Endodermal cell (in vitro differentiated cells): Measurements from ENCODE around the gene CLECL1. TPM values are rescaled to one million over a fixed set of nuclear protein-coding genes. Genes with fewer than 3 reads are reported as not detected.

Experiments
- DNase-seq: peaks from one replicate; pipeline ENCODE4 v3.0.0-alpha.2; 2017
- H3K27ac ChIP-seq: 2 replicates; pipeline ENCODE4 v1.5.1; 2013; ENCODE audit warnings: mild to moderate bottlenecking, low read depth, low read length, moderate library complexity
- H3K27me3 ChIP-seq: 2 replicates; pipeline ENCODE4 v1.6.1; 2013; ENCODE audit warnings: mild to moderate bottlenecking, low read length, moderate library complexity; ENCODE audit not compliant: insufficient read depth, control insufficient read depth, poor library complexity, severe bottlenecking
- H3K36me3 ChIP-seq: 2 replicates; pipeline ENCODE4 v1.7.0; 2013; ENCODE audit warnings: mild to moderate bottlenecking, low read length, moderate library complexity; ENCODE audit not compliant: control insufficient read depth, insufficient read depth
- H3K4me1 ChIP-seq: one replicate; pipeline ENCODE4 v1.7.0; 2013; ENCODE audit warnings: low read length; ENCODE audit not compliant: control insufficient read depth, insufficient read depth
- H3K4me3 ChIP-seq: 2 replicates; pipeline ENCODE4 v1.5.1; 2013; ENCODE audit warnings: mild to moderate bottlenecking, low read length, moderate library complexity
- H3K9ac ChIP-seq: 2 replicates; pipeline ENCODE4 v1.6.1; 2013; ENCODE audit warnings: mild to moderate bottlenecking, low read length, moderate library complexity; ENCODE audit not compliant: poor library complexity, severe bottlenecking; ENCODE audit errors: extremely low read depth
- H3K9me3 ChIP-seq: 2 replicates; pipeline ENCODE4 v1.6.1; 2013; ENCODE audit warnings: mild to moderate bottlenecking, low read length, moderate library complexity; ENCODE audit not compliant: control insufficient read depth
- H3K27ac Mint-ChIP-seq: 2 replicates; pipeline ENCODE4 v1.8.0; 2020; ENCODE audit warnings: mixed read lengths
- H3K27me3 Mint-ChIP-seq: 2 replicates; pipeline ENCODE4 v1.8.0; 2021; ENCODE audit warnings: mild to moderate bottlenecking, mixed read lengths; ENCODE audit not compliant: insufficient read depth
- H3K36me3 Mint-ChIP-seq: 2 replicates; pipeline ENCODE4 v1.8.0; 2020; ENCODE audit warnings: low read depth, mixed read lengths
- H3K4me1 Mint-ChIP-seq: 2 replicates; pipeline ENCODE4 v1.8.0; 2020; ENCODE audit warnings: mixed read lengths
- H3K4me3 Mint-ChIP-seq: 2 replicates; pipeline ENCODE4 v1.8.0; 2020; ENCODE audit warnings: mild to moderate bottlenecking, moderate library complexity, mixed read lengths
- H3K9me3 Mint-ChIP-seq: 2 replicates; pipeline ENCODE4 v1.8.0; 2020; ENCODE audit warnings: mild to moderate bottlenecking, mixed read lengths
- CTCF ChIP-seq: fragments of 200-600 bp; sonication (generic); conservative IDR thresholded peaks from 2 replicates; pipeline ENCODE4 v1.5.0; 2021; ENCODE audit warnings: antibody characterized with exemption, mild to moderate bottlenecking
- WGBS, 2 experiments: methylation state at CpG; one replicate each; pipeline versions ENCODE4 v1.1.5 to v1.1.7; 2013; ENCODE audit warnings: missing lambda C conversion rate in 2 of 2, mixed read lengths in 1 of 2; ENCODE audit not compliant: insufficient coverage in 1 of 2, insufficient read length in 1 of 2; 5-methylcytosine and 5-hydroxymethylcytosine counted together
- total RNA-seq, 2 donors: library from RNA; stranded (reverse); fragmentation: NEBNext Ultra II Directional in 1 of 2; extraction: Animal tissue kit (Norgen Biotek cat#: 25700) in 1 of 2; gene quantifications; 2 replicates in 1 of 2; 3 replicates in 1 of 2; pipeline ENCODE4 v1.2.1, GENCODE V29; 2021

CLECL1 gene
- total RNA-seq, 2 donors from 2014 or later: not detected

GRCh38 chr12:9760120-9760519 is 27.2 kb upstream of the CLECL1 start:
- no peaks in the 10 kb centered on the region for H3K27me3 ChIP-seq
- Mint-ChIP-seq H3K4me1 (peaks cover 2% of the 10 kb centered on the region), H3K4me3 (no peak overlapping the region), H3K9me3 (no peaks in the 10 kb centered on the region), H3K27me3 (no peaks in the 10 kb centered on the region), H3K36me3 (no peaks in the 10 kb centered on the region), H3K27ac (no peak overlapping the region)
- no peaks in the 10 kb centered on the region for H3K9me3 ChIP-seq
- no peaks in the 10 kb centered on the region for H3K4me1 ChIP-seq
- no peaks in the 10 kb centered on the region for H3K36me3 ChIP-seq
- TF ChIP-seq CTCF: no peak
- no peak overlapping the region for H3K4me3 ChIP-seq
- no peak for DNase-seq
- no CpG with 5 or more reads among the region's 1 CpG for WGBS, 2 experiments
- H3K27ac ChIP-seq: no peak overlapping the region
- H3K9ac ChIP-seq: no peak overlapping the region

- WGBS, 2 experiments: 100% methylated on average over 1 of the region's 1 CpG; no CpG with 5 or more reads in 1 of the 2 experiments
- TF ChIP-seq CTCF: no peak
These were observed 26.8 kb upstream of the CLECL1 start for GRCh38 chr12:9759694-9760093.

GRCh38 chr12:9758119-9758518 is 25.2 kb upstream of the CLECL1 start:
- no peaks in the 10 kb centered on the region for H3K9me3 Mint-ChIP-seq
- no peak overlapping the region for H3K4me3 ChIP-seq
- no peaks in the 10 kb centered on the region for H3K9me3 ChIP-seq
- no peaks in the 10 kb centered on the region for H3K36me3 ChIP-seq
- H3K4me1 Mint-ChIP-seq: no peaks in the 10 kb centered on the region
- H3K4me1 ChIP-seq: peaks cover 2% of the 10 kb centered on the region
- no peak for TF ChIP-seq CTCF
- H3K27ac Mint-ChIP-seq: no peak overlapping the region
- no peak overlapping the region for H3K9ac ChIP-seq
- no peak for DNase-seq
- H3K4me3 Mint-ChIP-seq: no peak overlapping the region
- no peaks in the 10 kb centered on the region for H3K27me3 Mint-ChIP-seq
- H3K36me3 Mint-ChIP-seq: no peaks in the 10 kb centered on the region
- no peaks in the 10 kb centered on the region for H3K27me3 ChIP-seq
- H3K27ac ChIP-seq: no peak overlapping the region
- 61% methylated on average over 3 of the region's 3 CpGs; no CpG with 5 or more reads in 1 of the 2 experiments for WGBS, 2 experiments

More at GRCh38 chr12:9759694-9760093, 26.8 kb upstream of the CLECL1 start:
- H3K9me3 ChIP-seq: no peaks in the 10 kb centered on the region
- no peak for DNase-seq
- Mint-ChIP-seq H3K4me3 (no peak overlapping the region), H3K36me3 (no peaks in the 10 kb centered on the region), H3K27ac (no peak overlapping the region), H3K27me3 (no peaks in the 10 kb centered on the region), H3K4me1 (peaks cover under 1% of the 10 kb centered on the region), H3K9me3 (no peaks in the 10 kb centered on the region)
- no peak overlapping the region for H3K9ac ChIP-seq
- H3K4me3 ChIP-seq: no peak overlapping the region
- H3K36me3 ChIP-seq: no peaks in the 10 kb centered on the region
- H3K4me1 ChIP-seq: no peaks in the 10 kb centered on the region
- H3K27ac ChIP-seq: no peak overlapping the region
- H3K27me3 ChIP-seq: no peaks in the 10 kb centered on the region
